Measurements from ENCODE around the gene EPHB2. TPM values are rescaled to one million over a fixed set of nuclear protein-coding genes. Genes with fewer than 3 reads are reported as not detected.
A peak's percentile ranks its signal among the peaks of the same experiment; 100 is the strongest.

EPHB2 gene
- total and polyA plus RNA-seq, 2 of the 8 experiments (the other 6 are each of a cell fraction or from before 2014, with no cell fraction given): 15.8 to 17.2 TPM

DNA sequence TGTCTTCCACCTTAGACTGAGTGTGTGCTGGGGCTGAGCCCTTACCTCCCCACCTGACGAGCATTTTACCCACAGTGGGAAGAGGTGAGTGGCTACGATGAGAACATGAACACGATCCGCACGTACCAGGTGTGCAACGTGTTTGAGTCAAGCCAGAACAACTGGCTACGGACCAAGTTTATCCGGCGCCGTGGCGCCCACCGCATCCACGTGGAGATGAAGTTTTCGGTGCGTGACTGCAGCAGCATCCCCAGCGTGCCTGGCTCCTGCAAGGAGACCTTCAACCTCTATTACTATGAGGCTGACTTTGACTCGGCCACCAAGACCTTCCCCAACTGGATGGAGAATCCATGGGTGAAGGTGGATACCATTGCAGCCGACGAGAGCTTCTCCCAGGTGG is 73.7 kb downstream of the EPHB2 start:
- Histone ChIP-seq H4K5ac (ENCODE audit: insufficient read length, low read depth, low read length) (no peak overlapping the region), H3K27me3 (replicated peaks in 1 of 4; ENCODE audit: control insufficient read depth in 3 of 4, extremely low read depth in 1 of 4, insufficient read depth in 3 of 4, low read length in 3 of 4) (no peaks in the 10 kb centered on the region), H2BK12ac (ENCODE audit: low read depth, low read length) (no peak overlapping the region), H2AFZ (ENCODE audit: low read length) (no peak overlapping the region), H3K79me1 (ENCODE audit: low read depth, low read length) (no peaks in the 10 kb centered on the region; the same call in 1 of the 2 replicates), H3K36me3 (ENCODE audit: control insufficient read depth in 2 of 4, insufficient read depth in 4 of 4, low read length in 3 of 4) (no peaks in the 10 kb centered on the region), H4K91ac (replicated peaks; ENCODE audit: insufficient read length, low read length) (peak overlapping the region; percentile 53), H3K56ac (replicated peaks; ENCODE audit: insufficient read length, low read depth, low read length) (no peak overlapping the region), H4K20me1 (replicated peaks in 1 of 2; ENCODE audit: control insufficient read depth in 1 of 2, insufficient read depth in 2 of 2, low read length in 2 of 2) (no peaks in the 10 kb centered on the region), H2BK20ac (ENCODE audit: low read length) (no peak overlapping the region), H4K8ac (ENCODE audit: extremely low read depth, insufficient read depth, low read length) (no peak overlapping the region), H3K4ac (replicated peaks; ENCODE audit: insufficient read length, low read depth, low read length) (no peak overlapping the region), H3K9ac (replicated peaks in 1 of 4; ENCODE audit: extremely low read depth in 1 of 4, low read depth in 3 of 4, low read length in 3 of 4) (no peak overlapping the region), H2BK120ac (replicated peaks; ENCODE audit: low read depth, low read length) (no peak overlapping the region), H3K4me3 (ENCODE audit: extremely low read depth in 1 of 4, insufficient read depth in 2 of 4, low read depth in 3 of 4, low read length in 4 of 4) (no peak overlapping the region), H3K4me2 (ENCODE audit: insufficient read depth in 1 of 2, low read depth in 2 of 2, low read length in 2 of 2) (no peak overlapping the region), H3K14ac (ENCODE audit: insufficient read length) (no peak overlapping the region), H2AK5ac (ENCODE audit: low read depth, low read length) (no peak overlapping the region), H3K23me2 (ENCODE audit: low read depth, low read length) (no peaks in the 10 kb centered on the region; the same call in 1 of the 2 replicates), H3K18ac (ENCODE audit: extremely low read depth, low read length) (no peak overlapping the region), H3K23ac (ENCODE audit: insufficient read length) (no peak overlapping the region), H3K27ac (ENCODE audit: low read depth, low read length) (no peak overlapping the region), H3K4me1 (replicated peaks in 1 of 4; ENCODE audit: control insufficient read depth in 3 of 4, insufficient read depth in 4 of 4, low read length in 3 of 4) (peaks cover 0 to 4% (median 1%) of the 10 kb centered on the region in 4 experiments; a peak in 2 of 7 replicates), H2BK5ac (ENCODE audit: low read depth, low read length) (no peak overlapping the region), H2BK15ac (ENCODE audit: low read length) (no peak overlapping the region; the same call in 1 of the 2 replicates), H3K79me2 (ENCODE audit: control insufficient read depth in 1 of 2, insufficient read depth in 2 of 2, low read length in 2 of 2) (no peaks in the 10 kb centered on the region), H3K9me3 (ENCODE audit: insufficient read depth in 2 of 2, low read depth in 1 of 2, low read length in 1 of 2) (no peaks in the 10 kb centered on the region)
- 89% methylated on average over 19 of the region's 19 CpGs; no CpG with 5 or more reads in 1 of the 2 experiments for WGBS, 2 experiments (ENCODE audit: extremely low coverage in 1 of 2, insufficient coverage in 1 of 2, insufficient read length in 1 of 2, insufficient replicate concordance in 2 of 2, low coverage in 1 of 2, low lambda C conversion rate in 2 of 2, missing lambda C conversion rate in 1 of 2)
- CTCF ChIA-PET (ENCODE audit: partially characterized antibody): interaction anchor here (1.2 to 3.6 kb wide), 4 partner anchors 14 to 78 kb away, joined by 3 to 17 read pairs (median 10); no protein-coding TSS in a partner anchor
- TF ChIP-seq ASH2L (IDR thresholded peaks at IDR 0.05; ENCODE audit: low read length) (no peak), POLR2A (IDR thresholded peaks at IDR 0.05; ENCODE audit: control extremely low read depth in 1 of 2, low read depth in 2 of 2, low read length in 2 of 2) (no peak), CTBP2 (IDR thresholded peaks at IDR 0.05; ENCODE audit: borderline replicate concordance, insufficient read depth, insufficient read length, low read length) (no peak), CBX5 (IDR thresholded peaks at IDR 0.05; ENCODE audit: low read depth, low read length) (no peak), BRCA1 (IDR thresholded peaks at IDR 0.05; ENCODE audit: low read depth, low read length) (no peak)
- DNase-seq (ENCODE audit: low read depth in 1 of 2, low spot score in 2 of 2): no peak
- POLR2A ChIA-PET (ENCODE audit: partially characterized antibody): no interaction called here
- no peak for FAIRE-seq
